Trophoblast cell (in vitro differentiated cells and primary cell): ENCODE measurements around the gene ADARB2.

ENCODE experiments used
- DNase-seq, 2 donors: peaks; one replicate each; pipeline ENCODE4 v3.0.0-alpha.2; 2016
- H2AFZ ChIP-seq: 2 replicates; pipeline ENCODE4 v1.6.1; 2013; ENCODE audit warnings: low read length, moderate library complexity, mild to moderate bottlenecking; ENCODE audit not compliant: insufficient read depth, poor library complexity
- H2AK5ac ChIP-seq: 2 replicates; pipeline ENCODE4 v1.6.1; 2013; ENCODE audit warnings: mild to moderate bottlenecking, low read length
- H2BK120ac ChIP-seq: 2 replicates; pipeline ENCODE4 v1.6.1; 2013; ENCODE audit warnings: low read length, mild to moderate bottlenecking, moderate library complexity; ENCODE audit not compliant: insufficient read depth, poor library complexity
- H2BK12ac ChIP-seq: 2 replicates; pipeline ENCODE4 v1.6.1; 2013; ENCODE audit warnings: mild to moderate bottlenecking, low read length, moderate library complexity
- H2BK5ac ChIP-seq: 2 replicates; pipeline ENCODE4 v1.6.1; 2013; ENCODE audit warnings: low read length, low read depth, moderate library complexity, mild to moderate bottlenecking; ENCODE audit not compliant: poor library complexity
- H3K14ac ChIP-seq: 2 replicates; pipeline ENCODE4 v1.6.1; 2013; ENCODE audit warnings: mild to moderate bottlenecking, low read length
- H3K18ac ChIP-seq: 2 replicates; pipeline ENCODE4 v1.6.1; 2013; ENCODE audit warnings: mild to moderate bottlenecking, low read length
- H3K23ac ChIP-seq: 2 replicates; pipeline ENCODE4 v1.6.1; 2013; ENCODE audit warnings: low read length
- H3K27ac ChIP-seq: 2 replicates; pipeline ENCODE4 v1.5.1; 2013; ENCODE audit warnings: low read depth, mild to moderate bottlenecking, inconsistent platforms, low read length, moderate library complexity
- H3K27me3 ChIP-seq: 2 replicates; pipeline ENCODE4 v1.6.1; 2013; ENCODE audit warnings: inconsistent platforms, mild to moderate bottlenecking, low read length, moderate library complexity; ENCODE audit not compliant: insufficient read depth
- H3K36me3 ChIP-seq, 2 experiments: 1 replicate in 1 of 2; 2 replicates in 1 of 2; pipeline ENCODE4 v1.6.1; 2013; ENCODE audit warnings: low read length in 2 of 2, mild to moderate bottlenecking in 2 of 2, moderate library complexity in 1 of 2; ENCODE audit not compliant: insufficient read depth in 2 of 2, control insufficient read depth in 1 of 2
- H3K4ac ChIP-seq: 2 replicates; pipeline ENCODE4 v1.6.1; 2013; ENCODE audit warnings: low read depth, mild to moderate bottlenecking, low read length, moderate library complexity
- H3K4me1 ChIP-seq, 2 experiments: 1 replicate in 1 of 2; 2 replicates in 1 of 2; pipeline ENCODE4 v1.6.1; 2013; ENCODE audit warnings: low read length in 2 of 2, mild to moderate bottlenecking in 2 of 2, moderate library complexity in 1 of 2; ENCODE audit not compliant: insufficient read depth in 2 of 2, control insufficient read depth in 1 of 2
- H3K4me2 ChIP-seq: 2 replicates; pipeline ENCODE4 v1.6.1; 2013; ENCODE audit warnings: inconsistent platforms, mild to moderate bottlenecking, low read length, moderate library complexity
- H3K4me3 ChIP-seq: 2 replicates; pipeline ENCODE4 v1.5.1; 2013; ENCODE audit warnings: mild to moderate bottlenecking, low read depth, low read length, inconsistent platforms
- H3K79me1 ChIP-seq: one replicate; pipeline ENCODE4 v1.6.1; 2013; ENCODE audit warnings: low read length
- H3K79me2 ChIP-seq: 2 replicates; pipeline ENCODE4 v1.6.1; 2013; ENCODE audit warnings: low read length, mild to moderate bottlenecking; ENCODE audit not compliant: control insufficient read depth, insufficient read depth, poor library complexity
- H3K9ac ChIP-seq: 2 replicates; pipeline ENCODE4 v1.6.1; 2013; ENCODE audit warnings: mild to moderate bottlenecking, low read length
- H3K9me3 ChIP-seq: 2 replicates; pipeline ENCODE4 v1.6.1; 2013; ENCODE audit warnings: low read depth, mild to moderate bottlenecking, control low read depth, inconsistent platforms, low read length; ENCODE audit not compliant: insufficient read depth
- H4K12ac ChIP-seq: 2 replicates; pipeline ENCODE4 v1.6.1; 2013; ENCODE audit warnings: low read depth, mild to moderate bottlenecking, low read length, moderate library complexity
- H4K8ac ChIP-seq: 2 replicates; pipeline ENCODE4 v1.6.1; 2013; ENCODE audit warnings: low read depth, mild to moderate bottlenecking, low read length, moderate library complexity
- H4K91ac ChIP-seq: one replicate; pipeline ENCODE4 v1.6.1; 2013; ENCODE audit warnings: low read depth, mild to moderate bottlenecking, low read length, moderate library complexity
- WGBS: extraction: QIAGEN DNeasy Blood & Tissue Kit; methylation state at CpG from one replicate; pipeline ENCODE4 v1.1.7; 2013; ENCODE audit warnings: missing lambda C conversion rate; ENCODE audit not compliant: insufficient read length, insufficient coverage; ENCODE audit errors: extremely low coverage; 5-methylcytosine and 5-hydroxymethylcytosine counted together

ADARB2 gene

GRCh38 chr10:1540144-1540543, 197.2 kb downstream of the ADARB2 start:
- no peak overlapping the region for H4K12ac ChIP-seq
- no peak overlapping the region for H4K91ac ChIP-seq
- H3K9me3 ChIP-seq: peaks cover 3% of the 10 kb centered on the region
- DNase-seq: no peak
- H2AK5ac ChIP-seq: no peak overlapping the region
- H2AFZ ChIP-seq: no peak overlapping the region
- H3K79me2 ChIP-seq: no peaks in the 10 kb centered on the region
- no peaks in the 10 kb centered on the region for H3K27me3 ChIP-seq
- H3K9ac ChIP-seq: no peak overlapping the region
- no peak overlapping the region for H2BK5ac ChIP-seq
- no peak overlapping the region for H4K8ac ChIP-seq
- no peak overlapping the region for H2BK12ac ChIP-seq
- H3K4me2 ChIP-seq: no peak overlapping the region
- H3K27ac ChIP-seq: no peak overlapping the region
- no CpG with 5 or more reads among the region's 14 CpGs for WGBS
- H3K4me3 ChIP-seq: no peak overlapping the region
- no peak overlapping the region for H3K23ac ChIP-seq
- no peak overlapping the region for H3K4ac ChIP-seq
- no peak overlapping the region for H3K18ac ChIP-seq
- H3K79me1 ChIP-seq: no peaks in the 10 kb centered on the region
- no peaks in the 10 kb centered on the region for H3K4me1 ChIP-seq
- H3K14ac ChIP-seq: no peak overlapping the region
- no peak overlapping the region for H2BK120ac ChIP-seq
- H3K36me3 ChIP-seq: no peaks in the 10 kb centered on the region

- H3K23ac ChIP-seq: no peak overlapping the region
- H3K4me2 ChIP-seq: no peak overlapping the region
- no CpG with 5 or more reads among the region's 5 CpGs for WGBS
- H3K27ac ChIP-seq: no peak overlapping the region
- H3K9ac ChIP-seq: no peak overlapping the region
- H3K14ac ChIP-seq: no peak overlapping the region
- DNase-seq: no peak
- no peaks in the 10 kb centered on the region for H3K79me2 ChIP-seq
- H3K9me3 ChIP-seq: peaks cover 6% of the 10 kb centered on the region
- no peak overlapping the region for H4K8ac ChIP-seq
- H3K27me3 ChIP-seq: no peaks in the 10 kb centered on the region
- no peak overlapping the region for H2BK12ac ChIP-seq
- H3K4me1 ChIP-seq: no peaks in the 10 kb centered on the region
- H3K18ac ChIP-seq: no peak overlapping the region
- H3K4me3 ChIP-seq: no peak overlapping the region
- no peak overlapping the region for H2BK5ac ChIP-seq
- no peak overlapping the region for H2AFZ ChIP-seq
- H3K4ac ChIP-seq: no peak overlapping the region
- no peak overlapping the region for H2AK5ac ChIP-seq
- no peak overlapping the region for H4K12ac ChIP-seq
- H3K79me1 ChIP-seq: no peaks in the 10 kb centered on the region
- H4K91ac ChIP-seq: no peak overlapping the region
- H3K36me3 ChIP-seq: no peaks in the 10 kb centered on the region
- no peak overlapping the region for H2BK120ac ChIP-seq
These were observed 198.1 kb downstream of the ADARB2 start for GRCh38 chr10:1539216-1539615.

GRCh38 chr10:1538531-1539061, 198.7 kb downstream of the ADARB2 start:
- H2BK120ac ChIP-seq: no peak overlapping the region
- H3K27me3 ChIP-seq: no peaks in the 10 kb centered on the region
- no peak overlapping the region for H2AK5ac ChIP-seq
- DNase-seq: no peak
- H2AFZ ChIP-seq: no peak overlapping the region
- no peaks in the 10 kb centered on the region for H3K36me3 ChIP-seq
- H3K4me2 ChIP-seq: no peak overlapping the region
- no CpG with 5 or more reads among the region's 20 CpGs for WGBS
- no peak overlapping the region for H3K18ac ChIP-seq
- no peaks in the 10 kb centered on the region for H3K4me1 ChIP-seq
- peaks cover 6% of the 10 kb centered on the region for H3K9me3 ChIP-seq
- no peak overlapping the region for H3K14ac ChIP-seq
- H4K91ac ChIP-seq: no peak overlapping the region
- no peak overlapping the region for H4K12ac ChIP-seq
- H3K79me2 ChIP-seq: no peaks in the 10 kb centered on the region
- H3K9ac ChIP-seq: no peak overlapping the region
- H3K4me3 ChIP-seq: peak overlapping the region; percentile 34
- no peak overlapping the region for H4K8ac ChIP-seq
- no peak overlapping the region for H3K4ac ChIP-seq
- H2BK5ac ChIP-seq: no peak overlapping the region
- no peak overlapping the region for H2BK12ac ChIP-seq
- no peaks in the 10 kb centered on the region for H3K79me1 ChIP-seq
- H3K27ac ChIP-seq: no peak overlapping the region
- H3K23ac ChIP-seq: no peak overlapping the region

DNA sequence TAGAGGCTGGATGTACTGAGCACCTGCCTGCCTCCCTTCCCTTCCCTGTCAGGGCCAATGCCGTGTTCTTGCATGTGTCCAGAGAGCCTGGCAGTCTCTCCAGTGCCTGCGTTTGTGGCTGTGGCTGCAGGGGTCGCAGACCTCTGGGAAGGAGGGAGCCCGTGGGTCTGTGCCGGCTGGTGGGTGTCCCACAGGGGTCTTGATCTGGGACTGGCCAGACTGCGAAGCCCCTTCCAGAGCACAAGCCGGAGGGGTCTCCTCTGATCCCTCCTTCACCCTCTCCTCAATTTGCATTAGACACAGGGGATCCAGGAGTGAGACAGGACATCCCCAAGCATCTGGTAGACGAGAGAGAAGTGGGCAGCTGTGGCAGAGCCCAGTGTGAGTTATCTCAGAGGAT, 199.2 kb downstream of the ADARB2 start:
- no peaks in the 10 kb centered on the region for H3K27me3 ChIP-seq
- DNase-seq: no peak
- no peak overlapping the region for H4K8ac ChIP-seq
- WGBS: no CpG with 5 or more reads among the region's 8 CpGs
- no peak overlapping the region for H2BK12ac ChIP-seq
- no peak overlapping the region for H3K27ac ChIP-seq
- no peak overlapping the region for H3K18ac ChIP-seq
- no peak overlapping the region for H3K4ac ChIP-seq
- no peak overlapping the region for H2AK5ac ChIP-seq
- H3K4me2 ChIP-seq: no peak overlapping the region
- H3K23ac ChIP-seq: no peak overlapping the region
- H3K9ac ChIP-seq: no peak overlapping the region
- H2BK5ac ChIP-seq: no peak overlapping the region
- H2AFZ ChIP-seq: no peak overlapping the region
- no peak overlapping the region for H4K12ac ChIP-seq
- no peak overlapping the region for H2BK120ac ChIP-seq
- no peaks in the 10 kb centered on the region for H3K36me3 ChIP-seq
- no peaks in the 10 kb centered on the region for H3K4me1 ChIP-seq
- H4K91ac ChIP-seq: no peak overlapping the region
- no peaks in the 10 kb centered on the region for H3K79me2 ChIP-seq
- H3K4me3 ChIP-seq: peak overlapping the region; percentile 34
- H3K14ac ChIP-seq: no peak overlapping the region
- no peaks in the 10 kb centered on the region for H3K79me1 ChIP-seq
- H3K9me3 ChIP-seq: peaks cover 6% of the 10 kb centered on the region
